Retinal pigment epithelial cell (primary cell): ENCODE data around the gene ZNF385B.

ENCODE experiments used
- DNase-seq: peaks from one replicate; pipeline ENCODE4 v3.0.0-alpha.2; 2010; ENCODE audit warnings: low read depth
- H3K4me3 ChIP-seq: 2 replicates; pipeline ENCODE4 v1.5.1; 2011; ENCODE audit warnings: mild to moderate bottlenecking, low read length, control low read depth, moderate library complexity
- CTCF ChIP-seq: conservative IDR thresholded peaks from 2 replicates; pipeline ENCODE4 v1.5.1; 2011; ENCODE audit warnings: low read depth, low read length, control low read depth, inconsistent platforms

ZNF385B gene

DNA sequence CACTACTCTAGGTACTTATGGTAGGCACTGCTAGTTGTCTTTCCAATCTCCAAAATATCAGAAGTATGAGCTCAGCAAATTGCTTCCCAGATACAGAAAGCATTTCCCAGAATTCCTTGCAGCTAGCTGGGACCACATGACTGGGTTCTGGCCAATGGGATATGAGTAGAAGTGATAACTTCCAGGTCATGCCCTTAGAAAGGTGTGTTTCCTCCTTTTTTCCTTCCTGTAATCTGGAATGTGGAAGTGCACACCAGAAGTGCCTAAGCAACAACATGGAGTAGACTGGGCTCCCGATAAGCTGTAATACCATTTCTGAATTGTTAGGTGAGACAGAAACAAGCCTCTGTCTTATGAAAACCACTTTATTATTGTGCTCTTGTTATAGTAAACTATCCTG, 279.8 kb downstream of the ZNF385B start:
- no peak overlapping the region for H3K4me3 ChIP-seq
- TF ChIP-seq CTCF = no peak
- DNase-seq = no peak

- no peak for TF ChIP-seq CTCF
- peak; percentile 80 for DNase-seq
- no peak overlapping the region for H3K4me3 ChIP-seq
These were observed 280.9 kb downstream of the ZNF385B start for GRCh38 chr2:179580378-179581146.

DNA sequence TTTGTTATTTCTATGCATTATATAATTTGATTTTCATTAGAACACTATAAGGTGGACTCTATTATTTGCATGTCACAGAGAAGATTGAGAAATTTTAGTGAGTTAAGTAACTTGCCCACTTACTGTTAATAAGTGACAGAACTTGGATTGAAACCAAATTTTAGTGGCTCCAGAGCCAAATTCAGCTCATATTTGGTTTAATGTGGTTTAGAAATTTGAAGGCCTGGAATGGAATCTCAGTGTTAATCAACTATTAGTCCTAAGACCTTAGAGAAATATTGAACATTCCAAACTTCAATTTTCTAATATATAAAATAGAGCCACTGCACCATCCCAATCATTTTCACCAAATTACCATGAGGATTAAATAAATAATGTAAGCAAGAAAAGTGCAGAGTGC, 281.6 kb downstream of the ZNF385B start:
- H3K4me3 ChIP-seq = no peak overlapping the region
- TF ChIP-seq CTCF = no peak
- peak; percentile 72 for DNase-seq

DNA sequence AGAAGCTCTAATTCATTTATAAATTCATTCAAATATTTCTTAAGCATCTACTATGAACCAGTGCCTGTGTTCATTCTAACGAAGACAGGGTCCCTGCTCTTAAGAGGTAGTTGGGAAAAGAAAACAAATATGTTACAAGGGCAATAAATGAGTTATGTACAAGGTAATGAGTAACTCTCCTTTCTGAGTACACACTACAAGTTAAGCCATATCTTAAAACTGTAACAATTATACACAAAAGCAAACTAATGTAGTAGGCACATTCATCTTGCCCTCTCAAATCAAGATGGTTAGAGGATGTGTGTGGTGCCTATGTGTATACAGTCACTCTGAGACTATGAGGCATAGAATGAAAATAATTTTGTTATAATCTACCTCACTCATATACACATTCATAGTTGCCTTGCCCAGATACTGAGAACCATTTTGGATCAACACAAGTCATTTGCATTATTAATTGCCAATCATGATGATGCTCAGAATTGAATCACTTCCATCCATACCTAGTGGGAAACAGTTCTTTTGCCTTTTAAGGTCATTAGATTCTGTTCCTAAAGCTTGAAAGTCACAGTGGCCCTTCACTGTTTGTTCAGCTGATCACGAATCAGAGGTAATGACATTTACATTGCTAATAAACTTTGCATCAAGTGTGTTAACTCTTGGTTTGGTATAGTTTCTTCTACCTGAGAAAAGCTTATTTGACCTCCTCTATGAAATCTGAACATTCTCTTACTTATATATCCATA, 283.1 kb downstream of the ZNF385B start:
- DNase-seq = no peak
- no peak for TF ChIP-seq CTCF
- H3K4me3 ChIP-seq = no peak overlapping the region

DNA sequence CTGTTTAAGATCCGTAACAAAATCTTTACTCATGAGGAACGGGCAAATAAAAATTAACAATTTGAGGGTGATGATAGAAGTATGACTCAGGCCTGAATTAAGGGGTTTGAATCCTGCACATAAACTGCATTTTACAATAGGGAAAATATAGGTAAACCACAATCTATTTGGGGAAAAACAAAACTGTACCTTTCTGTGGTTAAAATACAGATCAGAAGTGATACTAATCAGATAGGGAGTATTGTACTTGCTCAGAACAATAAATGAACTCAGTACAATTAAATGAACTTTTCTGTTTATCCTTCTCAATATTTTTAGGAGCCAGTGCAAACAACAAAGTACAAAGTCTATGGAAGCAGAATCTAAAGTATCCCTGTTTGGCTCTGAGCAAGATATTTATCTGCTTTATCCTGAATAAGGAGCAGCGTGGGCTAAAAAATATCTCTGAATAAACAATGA, 287.3 kb downstream of the ZNF385B start:
- DNase-seq = no peak
- no peak overlapping the region for H3K4me3 ChIP-seq
- TF ChIP-seq CTCF = no peak

GRCh38 chr2:179572544-179572943, 288.9 kb downstream of the ZNF385B start:
- no peak for TF ChIP-seq CTCF

More at GRCh38 chr2:179572544-179572943, 288.9 kb downstream of the ZNF385B start:
- DNase-seq = no peak
- H3K4me3 ChIP-seq = no peak overlapping the region
